PFSK-1 (cell line): ENCODE results near the gene ARHGEF37.

ENCODE experiments used
- FOXP2 ChIP-seq: optimal IDR thresholded peaks from 2 replicates; pipeline ENCODE3; 2011; ENCODE audit warnings: borderline replicate concordance, control low read depth, inconsistent platforms; ENCODE audit not compliant: insufficient read depth; ENCODE audit errors: extremely low read length, extremely low read depth
- POLR2AphosphoS5 ChIP-seq: IDR thresholded peaks from 2 replicates; pipeline ENCODE4 v1.6.1; 2012; ENCODE audit warnings: low read depth, mild to moderate bottlenecking, control low read depth, low read length, moderate library complexity
- REST ChIP-seq, 2 experiments: IDR thresholded peaks; 2 replicates each; pipeline versions ENCODE4 v1.6.1 to v1.8.0; 2011 to 2012; ENCODE audit warnings: low read depth in 2 of 2, low read length in 2 of 2, control low read depth in 1 of 2, inconsistent platforms in 1 of 2, mild to moderate bottlenecking in 1 of 2, moderate library complexity in 1 of 2; ENCODE audit not compliant: insufficient read depth in 1 of 2
- SIN3A ChIP-seq: IDR thresholded peaks from 2 replicates; pipeline ENCODE4 v1.6.1; 2012; ENCODE audit warnings: mild to moderate bottlenecking, low read length, moderate library complexity, borderline replicate concordance; ENCODE audit not compliant: insufficient read depth
- TAF1 ChIP-seq: IDR thresholded peaks from 2 replicates; pipeline ENCODE4 v1.6.1; 2012; ENCODE audit warnings: low read length, control low read depth, borderline replicate concordance; ENCODE audit not compliant: insufficient read depth

Gene ARHGEF37

GRCh38 chr5:149622466-149622865 lies 41.2 kb downstream of the ARHGEF37 start:
- TF ChIP-seq SIN3A (no peak), FOXP2 (no peak), REST (IDR thresholded peaks at IDR 0.05; ENCODE audit: insufficient read depth in 1 of 2, low read depth in 2 of 2, low read length in 2 of 2) (no peak)

GRCh38 chr5:149623473-149623872 lies 42.2 kb downstream of the ARHGEF37 start:
- TF ChIP-seq TAF1 (no peak), REST (IDR thresholded peaks at IDR 0.05; ENCODE audit: insufficient read depth in 1 of 2, low read depth in 2 of 2, low read length in 2 of 2) (no peak), FOXP2 (no peak), SIN3A (no peak), POLR2AphosphoS5 (no peak)

GRCh38 chr5:149627070-149627469 lies 45.8 kb downstream of the ARHGEF37 start:
- TF ChIP-seq POLR2AphosphoS5: no peak
- no peak for TF ChIP-seq FOXP2
- TF ChIP-seq SIN3A: no peak
- no peak for TF ChIP-seq TAF1
- no peak for TF ChIP-seq REST (IDR thresholded peaks at IDR 0.05; ENCODE audit: insufficient read depth in 1 of 2, low read depth in 2 of 2, low read length in 2 of 2)

- TF ChIP-seq TAF1 (no peak), FOXP2 (no peak), REST (IDR thresholded peaks at IDR 0.05; ENCODE audit: insufficient read depth in 1 of 2, low read depth in 2 of 2, low read length in 2 of 2) (no peak), SIN3A (no peak), POLR2AphosphoS5 (no peak)
These were observed 46.9 kb downstream of the ARHGEF37 start for GRCh38 chr5:149628221-149628620.

- TF ChIP-seq SIN3A (no peak), TAF1 (no peak), REST (IDR thresholded peaks at IDR 0.05; ENCODE audit: insufficient read depth in 1 of 2, low read depth in 2 of 2, low read length in 2 of 2) (no peak), FOXP2 (no peak), POLR2AphosphoS5 (no peak)
These were observed 47.6 kb downstream of the ARHGEF37 start for GRCh38 chr5:149628846-149629388.
